Common myeloid progenitor, CD34-positive (primary cell): ENCODE measurements around the gene BHLHE40.

ENCODE experiments used
- CTCF ChIA-PET: fragments of 350-600 bp; sonication (Branson Sonifier 250); formaldehyde crosslinking; loops from one replicate; lab custom pipeline; 2021; ENCODE audit warnings: antibody characterized with exemption; lab: Charles Lee
- POLR2A ChIA-PET: fragments of 350-600 bp; sonication (Branson Sonifier 250); formaldehyde crosslinking; loops from one replicate; lab custom pipeline; 2021; ENCODE audit warnings: antibody characterized with exemption; lab: Charles Lee
- DNase-seq, 3 donors: peaks; one replicate each; pipeline versions ENCODE4 v3.0.0 to v3.0.0-alpha.2; 2013
- H3K27ac ChIP-seq, 2 experiments: 1 replicate in 1 of 2; 2 replicates in 1 of 2; pipeline ENCODE4 v1.7.0; 2013; ENCODE audit warnings: inconsistent platforms in 2 of 2, low read length in 2 of 2, mild to moderate bottlenecking in 2 of 2, low read depth in 1 of 2, moderate library complexity in 1 of 2; ENCODE audit not compliant: severe bottlenecking in 2 of 2, insufficient read depth in 1 of 2, poor library complexity in 1 of 2
- H3K27me3 ChIP-seq, 5 experiments: replicated peaks in 2 of 5; 1 replicate in 3 of 5; 2 replicates in 2 of 5; pipeline versions ENCODE4 v1.6.1 to v1.7.0; 2013; ENCODE audit warnings: low read length in 4 of 5, mild to moderate bottlenecking in 2 of 5, moderate library complexity in 2 of 5, inconsistent platforms in 1 of 5; ENCODE audit not compliant: insufficient read depth in 5 of 5, control insufficient read depth in 4 of 5
- H3K36me3 ChIP-seq, 4 experiments: 1 replicate in 2 of 4; 2 replicates in 2 of 4; pipeline versions ENCODE4 v1.6.1 to v1.7.0; 2013; ENCODE audit warnings: low read length in 3 of 4, control low read depth in 1 of 4, mild to moderate bottlenecking in 1 of 4; ENCODE audit not compliant: control insufficient read depth in 4 of 4, insufficient read depth in 4 of 4
- H3K4me1 ChIP-seq, 4 experiments: 1 replicate in 3 of 4; 2 replicates in 1 of 4; pipeline versions ENCODE4 v1.6.1 to v1.7.1; 2013; ENCODE audit warnings: low read length in 3 of 4, mild to moderate bottlenecking in 3 of 4, control low read depth in 1 of 4, inconsistent platforms in 1 of 4, moderate library complexity in 1 of 4; ENCODE audit not compliant: control insufficient read depth in 4 of 4, insufficient read depth in 4 of 4; ENCODE audit errors: control extremely low read depth in 1 of 4
- H3K4me3 ChIP-seq, 7 experiments: 1 replicate in 4 of 7; 2 replicates in 3 of 7; pipeline versions ENCODE4 v1.5.1 to v1.7.0; 2013; ENCODE audit warnings: mild to moderate bottlenecking in 7 of 7, low read length in 6 of 7, moderate library complexity in 6 of 7, inconsistent platforms in 2 of 7, low read depth in 2 of 7, control low read depth in 1 of 7; ENCODE audit not compliant: insufficient read depth in 4 of 7, control insufficient read depth in 1 of 7; ENCODE audit errors: extremely low read depth in 1 of 7
- H3K9me3 ChIP-seq, 5 experiments: 1 replicate in 4 of 5; 2 replicates in 1 of 5; pipeline versions ENCODE4 v1.6.1 to v1.7.1; 2013; ENCODE audit warnings: low read length in 4 of 5, mild to moderate bottlenecking in 2 of 5, inconsistent platforms in 1 of 5, low read depth in 1 of 5, moderate library complexity in 1 of 5; ENCODE audit not compliant: control insufficient read depth in 4 of 5, insufficient read depth in 2 of 5; ENCODE audit errors: control extremely low read depth in 1 of 5
- WGBS: methylation state at CpG from one replicate; pipeline ENCODE4 v1.1.5; 2013; ENCODE audit not compliant: insufficient coverage; 5-methylcytosine and 5-hydroxymethylcytosine counted together

Gene BHLHE40

GRCh38 chr3:4949659-4950058 is 29.6 kb upstream of the BHLHE40 start:
- POLR2A ChIA-PET = no interaction called here
- CTCF ChIA-PET = interaction anchor here (0.6 to 1.5 kb wide), 3 partner anchors 25 to 175 kb away, joined by 4 to 5 read pairs (median 4); no protein-coding TSS in a partner anchor
- Histone ChIP-seq H3K27me3 (no peaks in the 10 kb centered on the region), H3K27ac (no peak overlapping the region), H3K4me3 (no peak overlapping the region), H3K36me3 (no peaks in the 10 kb centered on the region), H3K9me3 (no peaks in the 10 kb centered on the region), H3K4me1 (peaks cover 0 to 9% (median 2%) of the 10 kb centered on the region in 4 experiments)
- 92% methylated on average over 1 of the region's 2 CpGs for WGBS
- no peak for DNase-seq

GRCh38 chr3:4950351-4950784 is 28.9 kb upstream of the BHLHE40 start:
- no peaks in the 10 kb centered on the region for H3K27me3 ChIP-seq
- DNase-seq = peak in 2 of 3 donors; percentile 11 to 13
- ChIA-PET POLR2A (no interaction called here), CTCF (interaction anchor here (1.5 kb wide), 1 partner anchor 25 kb away, joined by 5 read pairs; no protein-coding TSS in a partner anchor)
- H3K27ac ChIP-seq = no peak overlapping the region
- peaks cover 0 to 9% (median 2%) of the 10 kb centered on the region in 4 experiments for H3K4me1 ChIP-seq
- no peak overlapping the region for H3K4me3 ChIP-seq
- 71% methylated on average over 3 of the region's 4 CpGs for WGBS
- no peaks in the 10 kb centered on the region for H3K36me3 ChIP-seq
- H3K9me3 ChIP-seq = no peaks in the 10 kb centered on the region

- no peaks in the 10 kb centered on the region for H3K36me3 ChIP-seq
- ChIA-PET POLR2A (no interaction called here), CTCF (no interaction called here)
Measured at GRCh38 chr3:4950948-4951347, 28.3 kb upstream of the BHLHE40 start.

GRCh38 chr3:4953119-4953518 is 26.1 kb upstream of the BHLHE40 start:
- H3K9me3 ChIP-seq = peaks cover 0 to 2% (median 0%) of the 10 kb centered on the region in 5 experiments
- ChIA-PET CTCF (no interaction called here), POLR2A (no interaction called here)
- WGBS = 100% methylated on average over 1 of the region's 2 CpGs
- H3K27ac ChIP-seq = no peak overlapping the region
- no peak for DNase-seq
- no peaks in the 10 kb centered on the region for H3K27me3 ChIP-seq
- no peaks in the 10 kb centered on the region for H3K36me3 ChIP-seq
- H3K4me1 ChIP-seq = peaks cover 0 to 9% (median 2%) of the 10 kb centered on the region in 4 experiments
- no peak overlapping the region for H3K4me3 ChIP-seq

More at GRCh38 chr3:4950948-4951347, 28.3 kb upstream of the BHLHE40 start:
- H3K9me3 ChIP-seq = no peaks in the 10 kb centered on the region
- no peak overlapping the region for H3K4me3 ChIP-seq
- 98% methylated on average over 5 of the region's 8 CpGs for WGBS
- H3K4me1 ChIP-seq = peaks cover 0 to 9% (median 2%) of the 10 kb centered on the region in 4 experiments
- DNase-seq = no peak
- H3K27me3 ChIP-seq = no peaks in the 10 kb centered on the region
- no peak overlapping the region for H3K27ac ChIP-seq

GRCh38 chr3:4954256-4955000 is 24.8 kb upstream of the BHLHE40 start:
- no peak for DNase-seq
- ChIA-PET CTCF (no interaction called here), POLR2A (no interaction called here)
- H3K4me3 ChIP-seq = no peak overlapping the region
- peaks cover 0 to 10% (median 7%) of the 10 kb centered on the region in 5 experiments for H3K9me3 ChIP-seq
- no peaks in the 10 kb centered on the region for H3K27me3 ChIP-seq
- WGBS = 100% methylated on average over 4 of the region's 6 CpGs
- no peaks in the 10 kb centered on the region for H3K36me3 ChIP-seq
- no peak overlapping the region for H3K27ac ChIP-seq
- H3K4me1 ChIP-seq = peaks cover 0 to 9% (median 2%) of the 10 kb centered on the region in 4 experiments

GRCh38 chr3:4956099-4956498 is 23.1 kb upstream of the BHLHE40 start:
- POLR2A ChIA-PET = interaction anchor here (1.0 kb wide), 1 partner anchor 75 kb away, joined by 3 read pairs; no protein-coding TSS in a partner anchor
- Histone ChIP-seq H3K9me3 (peaks cover 1 to 10% (median 7%) of the 10 kb centered on the region in 5 experiments), H3K4me1 (no peaks in the 10 kb centered on the region), H3K4me3 (no peak overlapping the region), H3K36me3 (no peaks in the 10 kb centered on the region), H3K27me3 (no peaks in the 10 kb centered on the region), H3K27ac (no peak overlapping the region)
- 100% methylated on average over 1 of the region's 2 CpGs for WGBS
- CTCF ChIA-PET = interaction anchor here (0.5 to 1.2 kb wide), 2 partner anchors 11 to 16 kb away, joined by 3 to 4 read pairs; no protein-coding TSS in a partner anchor
- no peak for DNase-seq

GRCh38 chr3:4956738-4957137 is 22.5 kb upstream of the BHLHE40 start:
- no peak overlapping the region for H3K27ac ChIP-seq
- no peak overlapping the region for H3K4me3 ChIP-seq
- H3K36me3 ChIP-seq = no peaks in the 10 kb centered on the region
- DNase-seq = no peak
- H3K27me3 ChIP-seq = no peaks in the 10 kb centered on the region
- H3K4me1 ChIP-seq = no peaks in the 10 kb centered on the region
- peaks cover 1 to 10% (median 7%) of the 10 kb centered on the region in 5 experiments for H3K9me3 ChIP-seq
- no CpG with 5 or more reads among the region's 2 CpGs for WGBS
- CTCF ChIA-PET = interaction anchor here (0.5 to 1.4 kb wide), 4 partner anchors 9 to 20 kb away, joined by 3 to 4 read pairs (median 3); no protein-coding TSS in a partner anchor
- POLR2A ChIA-PET = interaction anchor here (1.0 kb wide), 1 partner anchor 76 kb away, joined by 3 read pairs; no protein-coding TSS in a partner anchor
